DOHH2 (cell line): Measurements from ENCODE around the gene ZNF74.

ENCODE experiments used
- H3F3A ChIP-seq: fragments of 200-600 bp; sonication (generic), shearing (Covaris generic); 2 replicates; pipeline ENCODE4 v1.6.0; 2016; ENCODE audit warnings: antibody characterized with exemption, mild to moderate bottlenecking; ENCODE audit not compliant: control insufficient read depth, insufficient read depth
- H3K27ac ChIP-seq: fragments of 200-600 bp; sonication (generic); 2 replicates; pipeline ENCODE4 v1.5.1; 2014; ENCODE audit warnings: low read depth, mild to moderate bottlenecking, low read length, moderate library complexity
- H3K27me3 ChIP-seq: fragments of 200-600 bp; sonication (generic); 2 replicates; pipeline ENCODE4 v1.6.1; 2014; ENCODE audit warnings: mild to moderate bottlenecking, low read length, mixed read lengths; ENCODE audit not compliant: control insufficient read depth
- H3K36me3 ChIP-seq: fragments of 200-600 bp; sonication (generic); 2 replicates; pipeline ENCODE4 v1.6.1; 2014; ENCODE audit warnings: mild to moderate bottlenecking, low read length, moderate library complexity, mixed read lengths; ENCODE audit not compliant: control insufficient read depth
- H3K4me1 ChIP-seq: fragments of 200-600 bp; sonication (generic); 2 replicates; pipeline ENCODE4 v1.6.1; 2014; ENCODE audit warnings: mild to moderate bottlenecking, low read length, mixed read lengths; ENCODE audit not compliant: control insufficient read depth
- H3K4me2 ChIP-seq: fragments of 200-600 bp; sonication (generic); 2 replicates; pipeline ENCODE4 v1.6.0; 2014; ENCODE audit warnings: mild to moderate bottlenecking, low read length, moderate library complexity
- H3K4me3 ChIP-seq: fragments of 200-600 bp; sonication (generic); 2 replicates; pipeline ENCODE4 v1.5.1; 2014; ENCODE audit warnings: mild to moderate bottlenecking, low read length, mixed read lengths
- H3K79me2 ChIP-seq: fragments of 200-600 bp; sonication (generic); 2 replicates; pipeline ENCODE4 v1.6.1; 2014; ENCODE audit warnings: mild to moderate bottlenecking, low read length, mixed read lengths; ENCODE audit not compliant: control insufficient read depth
- H3K9me2 ChIP-seq: fragments of 200-600 bp; sonication (generic); replicated peaks from 2 replicates; pipeline ENCODE4 v1.6.1; 2014; ENCODE audit warnings: mild to moderate bottlenecking, low read length, mixed read lengths; ENCODE audit not compliant: control insufficient read depth
- H3K9me3 ChIP-seq: fragments of 200-600 bp; sonication (generic); 2 replicates; pipeline ENCODE4 v1.6.1; 2014; ENCODE audit warnings: antibody characterized with exemption, low read length, mixed read lengths; ENCODE audit not compliant: control insufficient read depth, insufficient read depth
- H4K20me1 ChIP-seq: fragments of 200-600 bp; sonication (generic); 2 replicates; pipeline ENCODE4 v1.6.0; 2014; ENCODE audit warnings: low read depth, mild to moderate bottlenecking, antibody characterized with exemption, low read length, moderate library complexity; ENCODE audit not compliant: control insufficient read depth, insufficient read depth
- CTCF ChIP-seq: fragments of 200-600 bp; sonication (generic); IDR thresholded peaks from one replicate; pipeline ENCODE4 v1.5.1; 2014; ENCODE audit warnings: antibody characterized with exemption, mild to moderate bottlenecking, low read depth, low read length; ENCODE audit not compliant: poor library complexity, severe bottlenecking
- EZH2phosphoT487 ChIP-seq: fragments of 200-600 bp; sonication (generic); IDR thresholded peaks from 2 replicates; pipeline ENCODE4 v1.6.1; 2017; ENCODE audit warnings: borderline replicate concordance, mild to moderate bottlenecking, antibody characterized with exemption, low read length, moderate library complexity, mixed read lengths

The ZNF74 gene

GRCh38 chr22:20432244-20432686, 38.3 kb downstream of the ZNF74 start:
- no peak overlapping the region for H3K4me3 ChIP-seq
- no peaks in the 10 kb centered on the region for H3K9me3 ChIP-seq
- no peaks in the 10 kb centered on the region for H3K79me2 ChIP-seq
- TF ChIP-seq CTCF, result no peak
- H3K27me3 ChIP-seq, result peaks cover 34% of the 10 kb centered on the region
- H4K20me1 ChIP-seq, result no peaks in the 10 kb centered on the region
- no peaks in the 10 kb centered on the region for H3K36me3 ChIP-seq
- no peaks in the 10 kb centered on the region for H3K9me2 ChIP-seq
- H3K4me2 ChIP-seq, result no peak overlapping the region
- no peaks in the 10 kb centered on the region for H3F3A ChIP-seq
- no peaks in the 10 kb centered on the region; the same call in 1 of the 2 replicates for H3K4me1 ChIP-seq
- no peak overlapping the region for H3K27ac ChIP-seq

GRCh38 chr22:20433191-20433590, 39.2 kb downstream of the ZNF74 start:
- Histone ChIP-seq H4K20me1 (no peaks in the 10 kb centered on the region), H3K27me3 (peaks cover 35% of the 10 kb centered on the region), H3K36me3 (no peaks in the 10 kb centered on the region), H3K4me2 (no peak overlapping the region), H3K4me3 (no peak overlapping the region), H3K27ac (no peak overlapping the region), H3F3A (no peaks in the 10 kb centered on the region), H3K4me1 (no peaks in the 10 kb centered on the region; the same call in 1 of the 2 replicates), H3K79me2 (no peaks in the 10 kb centered on the region), H3K9me2 (no peaks in the 10 kb centered on the region), H3K9me3 (no peaks in the 10 kb centered on the region)
- TF ChIP-seq CTCF, result no peak
- no peak for TF ChIP-seq EZH2phosphoT487

GRCh38 chr22:20433686-20434241, 39.8 kb downstream of the ZNF74 start:
- TF ChIP-seq EZH2phosphoT487 (no peak), CTCF (no peak)
- Histone ChIP-seq H3K27me3 (peaks cover 33% of the 10 kb centered on the region), H3K4me2 (no peak overlapping the region), H3K4me3 (no peak overlapping the region), H3K27ac (no peak overlapping the region), H3K9me2 (no peaks in the 10 kb centered on the region), H4K20me1 (no peaks in the 10 kb centered on the region), H3K4me1 (no peaks in the 10 kb centered on the region; the same call in 1 of the 2 replicates), H3K9me3 (no peaks in the 10 kb centered on the region), H3K36me3 (no peaks in the 10 kb centered on the region), H3K79me2 (no peaks in the 10 kb centered on the region), H3F3A (no peaks in the 10 kb centered on the region)
